GM12864 (cell line): ENCODE data around the gene PPP1CB.
"Not testable (repeated sequence)": the region's sequence is repeated elsewhere in the genome, so short reads cannot be mapped to it uniquely, and the experiment has no call there.

Experiments
- DNase-seq: peaks from one replicate; pipeline ENCODE4 v3.0.0-alpha.2; 2011; ENCODE audit warnings: low read depth
- H3K4me3 ChIP-seq: 2 replicates; pipeline ENCODE4 v1.5.1; 2011; ENCODE audit warnings: mild to moderate bottlenecking, low read depth, low read length, control low read depth
- CTCF ChIP-seq: IDR thresholded peaks from 2 replicates; pipeline ENCODE4 v1.5.1; 2011; ENCODE audit warnings: low read depth, mild to moderate bottlenecking, moderate library complexity, low read length, control low read depth, inconsistent platforms; ENCODE audit errors: missing control alignments

The PPP1CB gene

GRCh38 chr2:28776471-28776870 is 24.8 kb downstream of the PPP1CB start:
- DNase-seq = no peak
- TF ChIP-seq CTCF = no peak

DNA sequence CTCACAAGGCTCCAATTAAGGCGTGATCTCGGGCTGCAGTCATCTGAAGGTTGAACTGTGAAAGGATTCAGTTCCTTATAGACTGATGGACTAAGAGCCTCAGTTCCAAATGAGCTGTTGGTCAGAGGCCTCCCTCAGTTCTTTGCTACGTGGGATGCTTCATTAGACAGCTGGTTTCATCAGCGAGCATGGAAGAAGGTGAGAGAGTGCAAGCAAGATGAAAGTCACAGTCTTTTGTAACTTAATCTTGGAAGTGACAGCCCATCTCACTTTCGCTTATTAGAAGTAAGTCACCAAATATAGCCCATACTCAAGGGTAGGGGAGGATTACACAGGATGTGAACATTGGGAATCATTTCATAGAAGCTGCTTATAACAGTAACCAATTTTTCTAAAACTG is 26.8 kb downstream of the PPP1CB start:
- no peak for TF ChIP-seq CTCF
- no peak for DNase-seq
- H3K4me3 ChIP-seq = no peak overlapping the region

More at GRCh38 chr2:28776471-28776870, 24.8 kb downstream of the PPP1CB start:
- H3K4me3 ChIP-seq = no peak overlapping the region

- TF ChIP-seq CTCF = no peak
- no peak for DNase-seq
- no peak overlapping the region for H3K4me3 ChIP-seq
These were observed 27.4 kb downstream of the PPP1CB start for GRCh38 chr2:28779001-28779400.

DNA sequence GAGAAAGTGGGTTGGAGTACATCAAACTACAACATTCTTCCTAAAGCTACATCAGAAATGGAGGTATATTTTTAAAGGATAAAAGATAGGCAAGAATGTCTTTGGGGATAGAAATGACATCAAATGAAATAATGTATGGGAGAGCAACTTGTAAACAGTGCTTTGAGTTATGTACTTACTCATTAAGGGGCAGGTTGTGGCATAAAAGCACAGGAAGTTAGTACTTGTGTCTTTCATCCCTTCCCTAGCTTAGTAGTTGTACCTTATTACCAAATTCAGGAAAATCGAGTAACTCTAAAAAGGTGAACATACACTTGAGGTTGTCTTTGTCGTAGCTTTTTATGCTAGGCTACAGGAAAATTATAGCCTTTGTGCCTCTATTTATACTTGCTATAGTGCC is 28.9 kb downstream of the PPP1CB start:
- no peak overlapping the region for H3K4me3 ChIP-seq
- no peak for TF ChIP-seq CTCF
- DNase-seq = no peak

DNA sequence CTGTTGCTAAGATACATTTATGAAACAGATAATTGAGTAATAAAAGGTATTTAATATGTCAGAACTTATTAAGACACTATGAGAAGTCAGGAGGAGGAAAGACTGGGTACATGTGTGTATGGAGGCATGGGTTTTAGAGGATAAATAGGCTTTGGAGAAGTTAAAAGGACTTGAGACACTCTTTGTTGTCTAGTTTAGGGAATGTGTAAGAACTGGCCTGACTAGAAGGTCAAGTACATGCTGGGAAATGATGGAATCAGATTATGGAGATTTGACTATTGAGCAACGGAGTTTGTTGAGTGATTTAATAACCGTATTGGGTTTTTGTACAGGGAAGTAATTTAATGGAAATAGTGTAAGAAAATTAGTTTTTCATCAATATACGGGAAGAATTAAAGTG is 30.8 kb downstream of the PPP1CB start:
- TF ChIP-seq CTCF = no peak
- no peak for DNase-seq
- no peak overlapping the region for H3K4me3 ChIP-seq

DNA sequence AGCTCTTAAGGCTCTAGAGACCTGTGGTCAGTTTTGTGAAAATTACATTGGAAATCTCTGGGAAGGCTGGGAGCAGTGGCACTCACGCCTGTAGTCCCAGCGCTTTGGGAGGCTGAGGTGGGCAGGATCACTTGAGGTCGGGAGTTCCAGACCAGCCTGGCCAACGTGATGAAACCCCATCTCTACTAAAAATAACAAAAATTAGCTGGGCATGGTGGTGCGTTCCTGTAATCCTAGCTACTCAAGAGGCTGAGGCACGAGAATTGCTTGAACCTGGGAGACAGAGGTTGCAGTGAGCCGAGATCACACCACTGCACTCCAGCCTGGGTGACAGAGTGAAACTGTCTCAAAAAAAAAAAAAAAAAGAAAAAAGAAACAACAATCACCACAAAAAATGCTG is 32.9 kb downstream of the PPP1CB start:
- not testable (repeated sequence) for DNase-seq, H3K4me3 ChIP-seq

- DNase-seq = no peak
- no peak for TF ChIP-seq CTCF
- H3K4me3 ChIP-seq = no peak overlapping the region
These were observed 45.0 kb downstream of the PPP1CB start for GRCh38 chr2:28796620-28797019.

DNA sequence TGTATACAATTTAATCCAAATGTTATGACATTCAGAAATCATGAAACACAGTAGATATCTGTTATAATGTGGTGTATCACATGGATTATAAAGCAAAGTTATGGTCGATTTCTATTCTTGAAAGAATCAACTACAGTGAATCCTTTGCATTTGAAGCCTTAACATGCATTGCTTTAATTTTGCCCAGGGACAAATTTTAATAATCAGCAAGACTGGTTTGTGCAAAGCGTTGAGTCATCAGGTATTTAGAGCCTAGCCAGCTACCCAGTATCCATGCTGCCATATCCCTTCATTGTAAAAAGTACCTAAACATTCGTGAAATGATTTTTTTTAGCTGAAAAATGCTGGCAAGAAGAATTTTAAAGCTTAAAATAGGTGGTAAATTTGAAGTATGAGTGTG is 50.1 kb downstream of the PPP1CB start:
- H3K4me3 ChIP-seq = no peak overlapping the region
- no peak for DNase-seq
- TF ChIP-seq CTCF = no peak
